ENCODE measurements around the gene SLC26A9.

SLC26A9 gene

DNA sequence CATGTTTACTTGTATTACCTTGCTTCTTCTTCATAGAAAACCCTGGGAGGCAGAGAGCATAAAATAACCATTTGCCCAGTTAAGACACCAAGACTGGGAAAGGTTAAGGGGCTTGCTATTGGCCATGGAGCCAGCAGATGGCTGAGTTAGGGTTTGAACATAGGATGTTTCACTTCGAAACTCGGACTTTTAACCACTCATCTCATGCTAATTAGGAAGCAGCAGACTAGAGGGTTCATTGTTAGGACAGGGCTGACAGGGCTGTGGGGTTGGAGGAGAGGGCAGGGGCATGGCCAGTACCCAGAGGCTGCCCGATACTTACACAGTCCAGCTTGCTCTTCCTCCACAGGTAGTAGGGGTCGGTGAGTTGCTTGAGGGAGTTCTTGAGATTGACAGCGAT is 17.0 kb downstream of the SLC26A9 start:
- no peaks in the 10 kb centered on the region for H4K20me1 ChIP-seq (ENCODE audit: insufficient read depth, low read length)
- no peak overlapping the region for H3K4me3 ChIP-seq (ENCODE audit: low read length)
- no peak overlapping the region for H3K27ac ChIP-seq (ENCODE audit: low read length)
- H2AFZ ChIP-seq (ENCODE audit: low read length), result no peak overlapping the region
- H3F3A ChIP-seq (ENCODE audit: insufficient read depth, low read length), result no peaks in the 10 kb centered on the region
- H3K79me2 ChIP-seq (ENCODE audit: low read length), result no peaks in the 10 kb centered on the region
- no peaks in the 10 kb centered on the region for H3K9me3 ChIP-seq (replicated peaks; ENCODE audit: insufficient read depth, low read length)
- no peaks in the 10 kb centered on the region for H3K4me1 ChIP-seq (ENCODE audit: low read length)
- no peaks in the 10 kb centered on the region for H3K9me2 ChIP-seq (replicated peaks; ENCODE audit: insufficient read depth, low read length)
- TF ChIP-seq, protein P1, sequence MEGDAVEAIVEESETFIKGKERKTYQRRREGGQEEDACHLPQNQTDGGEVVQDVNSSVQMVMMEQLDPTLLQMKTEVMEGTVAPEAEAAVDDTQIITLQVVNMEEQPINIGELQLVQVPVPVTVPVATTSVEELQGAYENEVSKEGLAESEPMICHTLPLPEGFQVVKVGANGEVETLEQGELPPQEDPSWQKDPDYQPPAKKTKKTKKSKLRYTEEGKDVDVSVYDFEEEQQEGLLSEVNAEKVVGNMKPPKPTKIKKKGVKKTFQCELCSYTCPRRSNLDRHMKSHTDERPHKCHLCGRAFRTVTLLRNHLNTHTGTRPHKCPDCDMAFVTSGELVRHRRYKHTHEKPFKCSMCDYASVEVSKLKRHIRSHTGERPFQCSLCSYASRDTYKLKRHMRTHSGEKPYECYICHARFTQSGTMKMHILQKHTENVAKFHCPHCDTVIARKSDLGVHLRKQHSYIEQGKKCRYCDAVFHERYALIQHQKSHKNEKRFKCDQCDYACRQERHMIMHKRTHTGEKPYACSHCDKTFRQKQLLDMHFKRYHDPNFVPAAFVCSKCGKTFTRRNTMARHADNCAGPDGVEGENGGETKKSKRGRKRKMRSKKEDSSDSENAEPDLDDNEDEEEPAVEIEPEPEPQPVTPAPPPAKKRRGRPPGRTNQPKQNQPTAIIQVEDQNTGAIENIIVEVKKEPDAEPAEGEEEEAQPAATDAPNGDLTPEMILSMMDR (IDR thresholded peaks at IDR 0.05; ENCODE audit: low read length), result no peak
- no peak for TF ChIP-seq EZH2 (optimal IDR thresholded peaks at IDR 0.05; ENCODE audit: low read depth, low read length)
- no peak for TF ChIP-seq EZH2phosphoT487 (IDR thresholded peaks at IDR 0.05; ENCODE audit: low read length)
- no peak for DNase-seq
- H3K27me3 ChIP-seq (replicated peaks; ENCODE audit: insufficient read depth, low read length), result no peaks in the 10 kb centered on the region
- no peaks in the 10 kb centered on the region for H3K36me3 ChIP-seq (replicated peaks; ENCODE audit: insufficient read depth, low read length)
- no peak overlapping the region for H3K4me2 ChIP-seq (ENCODE audit: low read depth, low read length)
- no peak overlapping the region for H3K9ac ChIP-seq (ENCODE audit: low read length)

DNA sequence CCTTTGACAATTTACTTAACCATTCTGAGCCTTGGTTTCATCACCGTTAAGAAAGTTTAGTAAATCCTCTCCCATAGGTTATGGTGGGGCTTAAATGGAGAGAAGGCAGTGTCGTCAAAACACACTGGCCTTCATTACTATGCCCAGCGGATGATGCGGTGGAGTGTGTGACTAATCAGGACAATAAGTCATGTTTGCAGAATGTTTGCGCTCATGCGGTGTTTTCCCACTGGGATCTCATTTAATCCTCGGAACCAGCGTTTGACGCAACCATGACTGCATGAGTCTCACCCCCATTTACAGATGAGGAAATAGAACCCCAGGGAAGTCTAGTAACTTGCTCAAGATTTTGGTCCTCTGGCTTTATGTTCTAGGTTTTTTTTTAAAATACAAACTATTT is 17.5 kb downstream of the SLC26A9 start:
- Histone ChIP-seq H3K27ac (ENCODE audit: low read length) (no peak overlapping the region), H3K4me2 (ENCODE audit: low read depth, low read length) (no peak overlapping the region), H3K9ac (ENCODE audit: low read length) (no peak overlapping the region), H3K79me2 (ENCODE audit: low read length) (no peaks in the 10 kb centered on the region), H3K9me2 (replicated peaks; ENCODE audit: insufficient read depth, low read length) (no peaks in the 10 kb centered on the region), H3K4me1 (ENCODE audit: low read length) (no peaks in the 10 kb centered on the region), H3K4me3 (ENCODE audit: low read length) (no peak overlapping the region), H3K27me3 (replicated peaks; ENCODE audit: insufficient read depth, low read length) (no peaks in the 10 kb centered on the region), H2AFZ (ENCODE audit: low read length) (no peak overlapping the region), H3F3A (ENCODE audit: insufficient read depth, low read length) (no peaks in the 10 kb centered on the region), H3K36me3 (replicated peaks; ENCODE audit: insufficient read depth, low read length) (no peaks in the 10 kb centered on the region), H3K9me3 (replicated peaks; ENCODE audit: insufficient read depth, low read length) (no peaks in the 10 kb centered on the region), H4K20me1 (ENCODE audit: insufficient read depth, low read length) (no peaks in the 10 kb centered on the region)
- no peak for DNase-seq
- TF ChIP-seq, protein P1 (IDR thresholded peaks at IDR 0.05; ENCODE audit: low read length), result no peak
- no peak for TF ChIP-seq EZH2 (optimal IDR thresholded peaks at IDR 0.05; ENCODE audit: low read depth, low read length)
- TF ChIP-seq EZH2phosphoT487 (IDR thresholded peaks at IDR 0.05; ENCODE audit: low read length), result no peak

DNA sequence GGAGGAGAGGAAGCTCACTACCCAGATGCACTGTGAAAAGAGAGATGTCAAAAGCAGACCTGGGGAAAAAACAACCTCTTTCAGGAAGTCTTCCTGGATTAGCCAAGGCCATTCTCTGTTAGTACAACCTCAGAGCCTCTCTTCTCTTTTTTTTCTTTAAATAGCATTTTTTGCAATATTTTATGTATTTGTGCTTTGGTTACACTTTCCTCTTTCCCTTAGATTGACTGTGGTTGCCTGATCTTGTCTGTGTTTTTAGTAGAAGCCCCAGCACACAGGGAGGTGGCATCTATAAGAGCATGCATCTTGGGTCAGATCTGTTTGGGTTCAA is 18.8 kb downstream of the SLC26A9 start:
- Histone ChIP-seq H3K4me3 (ENCODE audit: low read length) (no peak overlapping the region), H3K9me3 (replicated peaks; ENCODE audit: insufficient read depth, low read length) (no peaks in the 10 kb centered on the region), H3K9ac (ENCODE audit: low read length) (no peak overlapping the region), H3K9me2 (replicated peaks; ENCODE audit: insufficient read depth, low read length) (no peaks in the 10 kb centered on the region), H3K27me3 (replicated peaks; ENCODE audit: insufficient read depth, low read length) (no peaks in the 10 kb centered on the region), H3K36me3 (replicated peaks; ENCODE audit: insufficient read depth, low read length) (no peaks in the 10 kb centered on the region), H3K27ac (ENCODE audit: low read length) (no peak overlapping the region), H2AFZ (ENCODE audit: low read length) (no peak overlapping the region), H3K4me2 (ENCODE audit: low read depth, low read length) (no peak overlapping the region), H3K79me2 (ENCODE audit: low read length) (no peaks in the 10 kb centered on the region), H4K20me1 (ENCODE audit: insufficient read depth, low read length) (no peaks in the 10 kb centered on the region), H3F3A (ENCODE audit: insufficient read depth, low read length) (no peaks in the 10 kb centered on the region), H3K4me1 (ENCODE audit: low read length) (no peaks in the 10 kb centered on the region)
- no peak for DNase-seq
- TF ChIP-seq, protein P1 (IDR thresholded peaks at IDR 0.05; ENCODE audit: low read length), result no peak
- TF ChIP-seq EZH2 (optimal IDR thresholded peaks at IDR 0.05; ENCODE audit: low read depth, low read length), result no peak
- no peak for TF ChIP-seq EZH2phosphoT487 (IDR thresholded peaks at IDR 0.05; ENCODE audit: low read length)

All from MM.1S (cell line).